ENCODE data around the gene ASL.
A peak's percentile ranks its signal among the peaks of the same experiment; 100 is the strongest.
"Not testable (repeated sequence)": the region's sequence is repeated elsewhere in the genome, so short reads cannot be mapped to it uniquely, and the experiment has no call there.

Gene ASL

GRCh38 chr7:66076462-66077329 is 1.1 kb downstream of the ASL start:
- DNase-seq (ENCODE audit: low spot score) = no peak

GRCh38 chr7:66078067-66078466 is 2.4 kb downstream of the ASL start:
- DNase-seq (ENCODE audit: low spot score) = no peak

- DNase-seq (ENCODE audit: low spot score) = no peak
Observed at GRCh38 chr7:66082083-66082482, 6.5 kb downstream of the ASL start.

GRCh38 chr7:66082886-66083415 is 7.3 kb downstream of the ASL start:
- DNase-seq (ENCODE audit: low spot score) = no peak

- DNase-seq (ENCODE audit: low spot score) = no peak
Observed at GRCh38 chr7:66083677-66084076, 8.1 kb downstream of the ASL start.

- no peak for DNase-seq (ENCODE audit: low spot score)
Observed at GRCh38 chr7:66088861-66089838, 13.5 kb downstream of the ASL start.

GRCh38 chr7:66092654-66093053 is 17.0 kb downstream of the ASL start:
- no peak for DNase-seq (ENCODE audit: low spot score)

- no peak for DNase-seq (ENCODE audit: low spot score)
Observed at GRCh38 chr7:66095010-66095409, 19.4 kb downstream of the ASL start.

- DNase-seq (ENCODE audit: low spot score) = no peak
Observed at GRCh38 chr7:66099232-66099550, 23.6 kb downstream of the ASL start.

GRCh38 chr7:66099551-66100407 is 24.2 kb downstream of the ASL start:
- no peak for DNase-seq (ENCODE audit: low spot score)

GRCh38 chr7:66100408-66101050 is 24.9 kb downstream of the ASL start:
- DNase-seq (ENCODE audit: low spot score) = no peak

- not testable (repeated sequence) for DNase-seq (ENCODE audit: low spot score)
Observed at GRCh38 chr7:66102168-66102567, 26.5 kb downstream of the ASL start.

- DNase-seq (ENCODE audit: low spot score) = not testable (repeated sequence)
Observed at GRCh38 chr7:66103994-66104393, 28.4 kb downstream of the ASL start.

GRCh38 chr7:66105263-66105748 is 29.7 kb downstream of the ASL start:
- DNase-seq (ENCODE audit: low spot score) = no peak

GRCh38 chr7:66108410-66108809 is 32.8 kb downstream of the ASL start:
- not testable (repeated sequence) for DNase-seq (ENCODE audit: low spot score)

- DNase-seq (ENCODE audit: low spot score) = no peak
Observed at GRCh38 chr7:66110856-66111255, 35.2 kb downstream of the ASL start.

GRCh38 chr7:66114743-66115649 is 39.4 kb downstream of the ASL start, which contains the start of gene CRCP:
Gene CRCP (plus strand): TSS chr7:66114847. CDS start chr7:66114963, 116 bp downstream.
- DNase-seq (ENCODE audit: low spot score) = peak; percentile 95

GRCh38 chr7:66116680-66117420 is 41.2 kb downstream of the ASL start:
- DNase-seq (ENCODE audit: low spot score) = not testable (repeated sequence)

GRCh38 chr7:66118603-66119002 is 43.0 kb downstream of the ASL start:
- no peak for DNase-seq (ENCODE audit: low spot score)
